B cell (primary cell): ENCODE data around the gene MAPK8. TPM values are rescaled to one million over a fixed set of nuclear protein-coding genes. Genes with fewer than 3 reads are reported as not detected.

Experiments
- ATAC-seq: fragments of 200-7000 bp; cut with Tn5 transposase; one replicate; pipeline ENCODE4 v1.10.0; 2021; ENCODE audit warnings: low read depth, mild to moderate bottlenecking, moderate number of reproducible peaks, moderate library complexity
- CTCF ChIA-PET: fragments of 350-600 bp; sonication (Branson Sonifier 250); formaldehyde crosslinking; loops from one replicate; lab custom pipeline; 2021; ENCODE audit warnings: antibody characterized with exemption, inconsistent platforms; lab: Charles Lee
- POLR2A ChIA-PET: fragments of 350-600 bp; sonication (Branson Sonifier 250); formaldehyde crosslinking; loops from one replicate; lab custom pipeline; 2021; ENCODE audit warnings: antibody characterized with exemption; lab: Charles Lee
- DNase-seq: peaks from one replicate; pipeline ENCODE4 v3.0.0; 2013
- H2AFZ ChIP-seq: 2 replicates; pipeline ENCODE4 v1.6.1; 2012; ENCODE audit warnings: mild to moderate bottlenecking, low read depth, low read length; ENCODE audit not compliant: insufficient read depth, poor library complexity, severe bottlenecking
- H3K27ac ChIP-seq, 2 donors: 1 replicate in 1 of 2; 2 replicates in 1 of 2; pipeline ENCODE4 v1.5.1; 2012 to 2013; ENCODE audit warnings: low read length in 2 of 2, mild to moderate bottlenecking in 2 of 2, moderate library complexity in 1 of 2
- H3K27me3 ChIP-seq, 4 experiments: fragments of 200-600 bp in 1 of 4; sonication (generic) in 1 of 4; replicated peaks in 1 of 4; 1 replicate in 2 of 4; 2 replicates in 2 of 4; pipeline versions ENCODE4 v1.6.1 to v1.7.0; 2013 to 2016; ENCODE audit warnings: low read length in 3 of 4, mild to moderate bottlenecking in 2 of 4, mixed read lengths in 1 of 4, moderate library complexity in 1 of 4; ENCODE audit not compliant: insufficient read depth in 4 of 4, control insufficient read depth in 3 of 4; ENCODE audit errors: control extremely low read depth in 1 of 4
- H3K36me3 ChIP-seq, 2 experiments: replicated peaks in 1 of 2; 1 replicate in 1 of 2; 2 replicates in 1 of 2; pipeline versions ENCODE4 v1.6.1 to v1.7.1; 2013; ENCODE audit warnings: low read length in 1 of 2; ENCODE audit not compliant: insufficient read depth in 2 of 2, control insufficient read depth in 1 of 2; ENCODE audit errors: control extremely low read depth in 1 of 2, extremely low read depth in 1 of 2
- H3K4me1 ChIP-seq, 2 donors: fragments of 200-600 bp in 1 of 2; sonication (generic) in 1 of 2; 1 replicate in 1 of 2; 2 replicates in 1 of 2; pipeline versions ENCODE4 v1.5.1 to v1.6.1; 2013 to 2017; ENCODE audit warnings: low read length in 2 of 2; ENCODE audit not compliant: control insufficient read depth in 2 of 2, insufficient read depth in 2 of 2
- H3K4me2 ChIP-seq: replicated peaks from 2 replicates; pipeline ENCODE3; 2012; ENCODE audit warnings: mild to moderate bottlenecking, low read depth, low read length; ENCODE audit not compliant: poor library complexity, severe bottlenecking
- H3K4me3 ChIP-seq, 5 experiments: fragments of 200-600 bp in 1 of 5; sonication (generic) in 1 of 5; 1 replicate in 3 of 5; 2 replicates in 2 of 5; pipeline versions ENCODE4 v1.5.1 to v1.7.0; 2011 to 2016; ENCODE audit warnings: low read length in 4 of 5, mild to moderate bottlenecking in 4 of 5, low read depth in 2 of 5, control low read depth in 1 of 5, moderate library complexity in 1 of 5; ENCODE audit not compliant: insufficient read depth in 1 of 5; ENCODE audit errors: control extremely low read depth in 1 of 5, extremely low read depth in 1 of 5
- H3K79me2 ChIP-seq: fragments of 200-600 bp; sonication (generic); one replicate; pipeline ENCODE4 v1.6.0; 2016; ENCODE audit warnings: low read length; ENCODE audit not compliant: control insufficient read depth, insufficient read depth
- H3K9ac ChIP-seq: fragments of 200-600 bp; sonication (generic); 2 replicates; pipeline ENCODE4 v1.6.1; 2017; ENCODE audit warnings: mild to moderate bottlenecking, low read length, moderate library complexity
- H3K9me3 ChIP-seq, 3 donors: one replicate each; pipeline versions ENCODE4 v1.6.1 to v1.7.1; 2013; ENCODE audit warnings: low read length in 2 of 3; ENCODE audit not compliant: control insufficient read depth in 2 of 3, insufficient read depth in 1 of 3; ENCODE audit errors: control extremely low read depth in 1 of 3
- H4K20me1 ChIP-seq: 2 replicates; pipeline ENCODE4 v1.6.0; 2012; ENCODE audit warnings: mild to moderate bottlenecking, low read length; ENCODE audit not compliant: insufficient read depth, control insufficient read depth, poor library complexity, severe bottlenecking
- H3K27ac Mint-ChIP-seq: one replicate; pipeline ENCODE4 v1.8.0; 2021; ENCODE audit warnings: mixed read lengths
- H3K27me3 Mint-ChIP-seq: one replicate; pipeline ENCODE4 v1.8.0; 2021; ENCODE audit warnings: mixed read lengths
- H3K4me1 Mint-ChIP-seq: one replicate; pipeline ENCODE4 v1.8.0; 2021; ENCODE audit warnings: mixed read lengths
- H3K4me3 Mint-ChIP-seq: one replicate; pipeline ENCODE4 v1.8.0; 2021; ENCODE audit warnings: mixed read lengths
- H3K9me3 Mint-ChIP-seq: one replicate; pipeline ENCODE4 v1.8.0; 2022; ENCODE audit warnings: mixed read lengths; ENCODE audit not compliant: insufficient read depth
- EZH2 ChIP-seq: IDR thresholded peaks from 2 replicates; pipeline ENCODE4 v1.6.1; 2012; ENCODE audit warnings: borderline replicate concordance, low read depth, mild to moderate bottlenecking, moderate library complexity, low read length; ENCODE audit not compliant: insufficient read depth, poor library complexity, severe bottlenecking
- WGBS: methylation state at CpG from one replicate; pipeline ENCODE4 v1.1.5; 2013; ENCODE audit warnings: missing lambda C conversion rate; ENCODE audit not compliant: insufficient coverage; 5-methylcytosine and 5-hydroxymethylcytosine counted together
- intact Hi-C: fragments of 100-400 bp; cut with micrococcal nuclease; formaldehyde crosslinking; loops from one replicate; pipeline ENCODE4 v1.10.0; 2022
- polyA plus RNA-seq: library from polyadenylated mRNA; depleted of rRNA; stranded (reverse); fragments of >200 nt; gene quantifications from 2 replicates; pipeline ENCODE4 v1.2.3, GENCODE V29; 2012
- total RNA-seq, 2 donors: library from RNA; stranded (reverse); fragments of 120-200 nt in 1 of 2; gene quantifications; 1 replicate in 1 of 2; 2 replicates in 1 of 2; pipeline versions ENCODE4 v1.2.3 to v1.2.4, GENCODE V29; 2013 to 2022
- TF ChIP-seq, protein P1 (sequence below): fragments of 200-600 bp; IDR thresholded peaks from one replicate; pipeline ENCODE4 v1.8.0; 2022; ENCODE audit warnings: antibody characterized with exemption, mild to moderate bottlenecking

MAPK8 gene
- total and polyA plus RNA-seq, 2 donors (not counting 1 experiment from before 2014, with no cell fraction given) = 13.7 to 40.0 TPM

DNA sequence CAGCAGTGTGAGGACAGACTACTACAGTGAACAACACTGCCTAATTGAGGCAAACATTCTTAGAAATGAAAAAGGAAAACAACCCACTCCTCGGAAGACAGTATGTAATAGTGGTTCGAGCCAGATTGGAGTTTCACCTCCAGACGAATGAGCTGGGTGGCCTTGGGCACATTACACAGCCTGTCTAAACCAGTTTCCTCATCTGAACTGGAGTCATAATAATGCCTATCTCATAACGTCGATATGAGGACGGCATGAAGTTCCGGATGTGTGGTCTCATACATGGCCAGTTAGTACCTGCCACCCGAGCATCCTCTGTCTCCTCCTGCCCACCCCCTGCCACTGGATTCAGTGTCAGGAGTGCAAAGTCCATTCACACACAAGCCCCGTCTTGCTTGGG is 16.2 kb upstream of the MAPK8 start:
- Mint-ChIP-seq H3K27ac (no peak overlapping the region), H3K4me1 (peaks cover 10% of the 10 kb centered on the region), H3K4me3 (no peak overlapping the region), H3K27me3 (no peaks in the 10 kb centered on the region), H3K9me3 (peaks cover 4% of the 10 kb centered on the region)
- Histone ChIP-seq H3K36me3 (no peaks in the 10 kb centered on the region), H3K4me1 (no peaks in the 10 kb centered on the region), H3K27me3 (peaks cover 0 to 4% (median 0%) of the 10 kb centered on the region in 4 experiments), H3K4me3 (no peak overlapping the region), H2AFZ (no peak overlapping the region), H3K9ac (no peak overlapping the region), H4K20me1 (no peaks in the 10 kb centered on the region), H3K9me3 (peaks cover 0 to 4% (median 0%) of the 10 kb centered on the region in 3 donors), H3K4me2 (no peak overlapping the region), H3K27ac (no peak overlapping the region), H3K79me2 (no peaks in the 10 kb centered on the region)
- no peak for ATAC-seq
- intact Hi-C loops = no loop called here
- CTCF ChIA-PET = interaction anchor here (1.2 to 1.6 kb wide), 3 partner anchors 9 to 20 kb away, joined by 3 to 5 read pairs (median 4); no protein-coding TSS in a partner anchor
- POLR2A ChIA-PET = no interaction called here
- no peak for TF ChIP-seq EZH2
- TF ChIP-seq, protein P1, sequence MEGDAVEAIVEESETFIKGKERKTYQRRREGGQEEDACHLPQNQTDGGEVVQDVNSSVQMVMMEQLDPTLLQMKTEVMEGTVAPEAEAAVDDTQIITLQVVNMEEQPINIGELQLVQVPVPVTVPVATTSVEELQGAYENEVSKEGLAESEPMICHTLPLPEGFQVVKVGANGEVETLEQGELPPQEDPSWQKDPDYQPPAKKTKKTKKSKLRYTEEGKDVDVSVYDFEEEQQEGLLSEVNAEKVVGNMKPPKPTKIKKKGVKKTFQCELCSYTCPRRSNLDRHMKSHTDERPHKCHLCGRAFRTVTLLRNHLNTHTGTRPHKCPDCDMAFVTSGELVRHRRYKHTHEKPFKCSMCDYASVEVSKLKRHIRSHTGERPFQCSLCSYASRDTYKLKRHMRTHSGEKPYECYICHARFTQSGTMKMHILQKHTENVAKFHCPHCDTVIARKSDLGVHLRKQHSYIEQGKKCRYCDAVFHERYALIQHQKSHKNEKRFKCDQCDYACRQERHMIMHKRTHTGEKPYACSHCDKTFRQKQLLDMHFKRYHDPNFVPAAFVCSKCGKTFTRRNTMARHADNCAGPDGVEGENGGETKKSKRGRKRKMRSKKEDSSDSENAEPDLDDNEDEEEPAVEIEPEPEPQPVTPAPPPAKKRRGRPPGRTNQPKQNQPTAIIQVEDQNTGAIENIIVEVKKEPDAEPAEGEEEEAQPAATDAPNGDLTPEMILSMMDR = no peak
- 97% methylated on average over 9 of the region's 9 CpGs for WGBS
- no peak for DNase-seq

DNA sequence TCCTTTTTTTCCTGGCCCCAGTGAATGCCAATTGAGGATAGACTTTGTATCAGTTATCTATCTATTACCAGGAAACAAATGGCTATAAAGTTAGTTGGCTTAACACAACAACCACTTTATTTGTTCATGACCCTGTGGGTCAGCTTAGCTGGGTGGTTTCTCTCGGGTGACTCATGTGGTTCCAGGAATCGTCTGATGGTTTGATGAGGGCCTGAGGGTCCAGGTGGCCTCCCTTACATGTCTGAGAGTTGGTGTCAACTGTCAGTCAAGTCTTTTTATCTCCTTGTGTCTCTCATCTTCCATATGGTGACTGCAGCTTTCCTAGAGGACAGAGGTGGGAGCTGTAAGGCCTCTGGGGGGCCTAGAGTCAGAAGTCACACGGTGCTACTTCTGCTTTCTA is 15.3 kb upstream of the MAPK8 start:
- DNase-seq = no peak
- Histone ChIP-seq H3K4me1 (no peaks in the 10 kb centered on the region), H3K9ac (no peak overlapping the region), H3K4me3 (no peak overlapping the region), H3K4me2 (no peak overlapping the region), H3K27ac (no peak overlapping the region), H2AFZ (no peak overlapping the region), H3K36me3 (no peaks in the 10 kb centered on the region), H4K20me1 (no peaks in the 10 kb centered on the region), H3K79me2 (no peaks in the 10 kb centered on the region), H3K27me3 (no peaks in the 10 kb centered on the region), H3K9me3 (peaks cover 0 to 4% (median 0%) of the 10 kb centered on the region in 3 donors)
- no peak overlapping the region for H3K4me3 Mint-ChIP-seq
- intact Hi-C loops = no loop called here
- H3K9me3 Mint-ChIP-seq = peaks cover 4% of the 10 kb centered on the region
- ATAC-seq = no peak
- no peaks in the 10 kb centered on the region for H3K27me3 Mint-ChIP-seq
- no peak for TF ChIP-seq EZH2
- TF ChIP-seq, protein P1 = no peak
- CTCF ChIA-PET = interaction anchor here (1.0 to 1.6 kb wide), 3 partner anchors 9 to 20 kb away, joined by 3 to 5 read pairs (median 4); no protein-coding TSS in a partner anchor
- H3K4me1 Mint-ChIP-seq = peaks cover 7% of the 10 kb centered on the region
- 72% methylated on average over 3 of the region's 3 CpGs for WGBS
- POLR2A ChIA-PET = no interaction called here
- no peak overlapping the region for H3K27ac Mint-ChIP-seq
